Frontal cortex (tissue), 4 donors: Measurements from ENCODE around the gene AGTPBP1. TPM values are rescaled to one million over a fixed set of nuclear protein-coding genes. Genes with fewer than 3 reads are reported as not detected.

Experiments used
- DNase-seq, 2 donors: peaks; one replicate each; pipeline ENCODE4 v3.0.0; 2012; ENCODE audit warnings: low spot score in 2 of 2
- FAIRE-seq: peaks from 2 replicates; lab custom pipeline; 2012; peaks lifted over from hg19 to GRCh38; lab: Jason Lieb, UNC
- total RNA-seq: library from RNA; depleted of rRNA; stranded (reverse); fragments of >200 nt; gene quantifications from one replicate; pipeline ENCODE4 v1.2.3, GENCODE V29; 2014
- donor health status: control.
- donor health status: control.
- donor health status: control.

AGTPBP1 gene
- total RNA-seq, 1 donor from 2014 or later, result 418 TPM

GRCh38 chr9:85554349-85554748 is 187.4 kb downstream of the AGTPBP1 start:
- DNase-seq, result no peak
- FAIRE-seq, result no peak

GRCh38 chr9:85553475-85553874 is 188.3 kb downstream of the AGTPBP1 start:
- no peak for FAIRE-seq

GRCh38 chr9:85547599-85547998 is 194.2 kb downstream of the AGTPBP1 start:
- DNase-seq (no peak), FAIRE-seq (no peak)

More at GRCh38 chr9:85553475-85553874, 188.3 kb downstream of the AGTPBP1 start:
- no peak for DNase-seq

- no peak for FAIRE-seq
Observed at GRCh38 chr9:85543196-85543595, 198.6 kb downstream of the AGTPBP1 start.

GRCh38 chr9:85541876-85542275 is 199.9 kb downstream of the AGTPBP1 start:
- DNase-seq (no peak), FAIRE-seq (no peak)

More at GRCh38 chr9:85543196-85543595, 198.6 kb downstream of the AGTPBP1 start:
- DNase-seq, result no peak

- no peak for DNase-seq
- no peak for FAIRE-seq
Observed at GRCh38 chr9:85536514-85536913, 205.2 kb downstream of the AGTPBP1 start.

GRCh38 chr9:85536076-85536475 is 205.7 kb downstream of the AGTPBP1 start:
- no peak for DNase-seq
- FAIRE-seq, result no peak

GRCh38 chr9:85534340-85534739 is 207.4 kb downstream of the AGTPBP1 start:
- FAIRE-seq (no peak), DNase-seq (no peak)

GRCh38 chr9:85533538-85533937 is 208.2 kb downstream of the AGTPBP1 start:
- DNase-seq, result no peak
- FAIRE-seq, result no peak

GRCh38 chr9:85530721-85531120 is 211.0 kb downstream of the AGTPBP1 start:
- DNase-seq, result no peak
- no peak for FAIRE-seq

- DNase-seq (no peak), FAIRE-seq (no peak)
Observed at GRCh38 chr9:85528607-85529006, 213.1 kb downstream of the AGTPBP1 start.

- FAIRE-seq (no peak), DNase-seq (no peak)
Observed at GRCh38 chr9:85528142-85528541, 213.6 kb downstream of the AGTPBP1 start.

GRCh38 chr9:85527331-85528020 is 214.3 kb downstream of the AGTPBP1 start:
- FAIRE-seq (peak; percentile 96), DNase-seq (peak in 1 of 2 donors; percentile 52)

- FAIRE-seq, result no peak
- DNase-seq, result no peak
Observed at GRCh38 chr9:85524531-85524930, 217.2 kb downstream of the AGTPBP1 start.

GRCh38 chr9:85523202-85523601 is 218.6 kb downstream of the AGTPBP1 start:
- no peak for FAIRE-seq

GRCh38 chr9:85522459-85523092 is 219.2 kb downstream of the AGTPBP1 start:
- FAIRE-seq, result no peak
- DNase-seq, result peak in 1 of 2 donors; percentile 26

More at GRCh38 chr9:85523202-85523601, 218.6 kb downstream of the AGTPBP1 start:
- DNase-seq, result no peak

- FAIRE-seq (no peak), DNase-seq (peak in 1 of 2 donors; percentile 30)
Observed at GRCh38 chr9:85521371-85522197, 220.2 kb downstream of the AGTPBP1 start.

GRCh38 chr9:85516976-85517637 is 224.6 kb downstream of the AGTPBP1 start:
- DNase-seq (no peak), FAIRE-seq (no peak)

GRCh38 chr9:85516455-85516854 is 225.3 kb downstream of the AGTPBP1 start:
- FAIRE-seq (no peak), DNase-seq (no peak)

- FAIRE-seq (no peak), DNase-seq (no peak)
Observed at GRCh38 chr9:85515021-85515420, 226.7 kb downstream of the AGTPBP1 start.
